GM19240 (cell line): ENCODE results near the gene ITSN1.

Source experiments
- DNase-seq: peaks from one replicate; pipeline ENCODE4 v3.0.0; 2011; ENCODE audit warnings: low spot score; ENCODE audit not compliant: insufficient read length

Gene ITSN1

DNA sequence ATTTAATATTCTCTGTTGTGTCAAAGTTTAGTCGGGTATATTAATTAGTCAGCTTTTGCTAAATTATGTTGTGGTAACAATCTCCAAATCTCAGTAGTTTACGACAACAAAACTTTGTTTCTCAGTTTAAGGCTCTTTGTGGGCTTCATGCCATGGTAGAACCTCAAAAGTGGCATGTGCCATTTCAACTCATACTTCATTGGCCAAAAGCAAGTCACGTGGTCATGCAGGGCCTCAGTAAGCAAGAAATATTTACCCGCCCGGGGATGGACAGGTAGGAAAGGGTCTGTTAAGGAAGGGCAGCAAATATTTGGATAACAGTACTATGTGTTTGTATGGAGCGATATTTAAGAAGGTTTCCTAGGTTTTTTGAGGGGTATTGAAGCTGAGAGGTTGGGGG, 38.6 kb downstream of the ITSN1 start:
- DNase-seq, result no peak

DNA sequence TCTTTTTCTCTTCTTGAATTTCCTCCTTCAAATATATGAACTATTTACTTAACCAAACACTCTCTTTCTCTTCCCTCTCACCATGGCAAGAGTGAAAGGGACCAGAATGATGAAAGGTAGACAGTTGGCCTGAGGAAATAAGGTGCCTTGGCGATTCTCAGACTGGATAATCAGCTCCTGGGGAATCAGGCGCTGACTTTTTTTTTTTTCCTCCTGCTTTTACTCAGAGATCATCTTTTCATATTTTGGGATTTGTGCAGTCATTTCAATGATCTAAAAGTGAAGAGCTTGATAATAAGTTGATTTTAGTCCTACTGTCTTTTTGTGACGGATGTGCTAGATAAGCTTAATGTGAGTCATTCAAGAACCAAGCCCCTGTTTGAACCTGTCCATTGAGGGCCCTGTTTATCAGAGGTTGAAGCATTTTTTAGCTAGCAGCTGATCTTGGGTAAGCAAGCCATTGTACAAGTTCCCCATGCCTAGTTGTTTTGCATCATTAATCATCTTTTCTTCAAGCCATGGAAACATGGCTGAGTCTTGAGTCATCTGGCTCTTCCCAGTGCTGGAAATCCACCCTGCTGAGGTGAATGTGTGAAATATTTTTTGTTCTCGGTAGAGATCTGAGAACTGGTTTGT, 40.8 kb downstream of the ITSN1 start:
- DNase-seq, result no peak

- no peak for DNase-seq
These were observed 41.8 kb downstream of the ITSN1 start for GRCh38 chr21:33684068-33684467.

GRCh38 chr21:33684923-33685560, 42.7 kb downstream of the ITSN1 start:
- DNase-seq, result no peak

GRCh38 chr21:33685613-33686197, 43.4 kb downstream of the ITSN1 start:
- DNase-seq, result no peak

- DNase-seq, result no peak
These were observed 44.1 kb downstream of the ITSN1 start for GRCh38 chr21:33686386-33686785.

DNA sequence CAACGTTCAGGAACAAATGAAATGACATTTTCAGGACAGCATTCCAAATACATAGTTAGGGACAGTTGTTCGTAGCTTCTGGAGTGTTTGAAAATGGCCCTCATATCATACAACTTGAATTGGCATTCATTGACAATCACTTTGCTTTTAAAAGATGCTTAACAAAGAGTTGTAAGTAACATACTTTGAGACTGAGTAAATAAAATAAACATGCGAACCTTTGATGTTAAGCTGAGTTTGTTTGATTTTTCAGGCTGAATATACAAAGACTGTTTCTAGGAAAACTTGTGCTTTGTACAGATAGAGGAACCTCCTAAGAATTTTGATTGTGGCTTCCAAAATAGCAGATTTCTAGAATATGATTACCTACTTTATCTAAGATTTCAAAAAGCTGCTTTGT, 45.3 kb downstream of the ITSN1 start:
- no peak for DNase-seq

DNA sequence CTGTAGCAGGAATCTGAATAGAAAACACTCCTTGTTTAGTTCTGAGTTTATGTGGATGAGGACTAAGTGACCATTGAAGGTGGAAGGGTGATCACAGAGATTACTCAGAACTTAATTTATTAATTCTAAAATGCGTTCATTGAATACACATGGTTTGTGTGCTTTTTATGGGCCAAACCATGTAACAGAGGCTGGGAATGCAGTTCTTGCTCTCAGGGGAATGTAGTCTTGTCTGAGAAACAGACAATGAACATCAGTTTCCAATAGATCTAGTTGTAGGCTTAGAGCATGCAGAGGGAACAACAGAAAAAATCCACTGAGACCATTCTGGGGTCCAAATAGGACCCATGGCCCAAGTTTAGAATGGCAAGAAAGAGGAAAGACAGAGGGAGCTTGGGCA, 46.1 kb downstream of the ITSN1 start:
- no peak for DNase-seq

GRCh38 chr21:33690874-33691273, 48.6 kb downstream of the ITSN1 start:
- DNase-seq, result no peak

GRCh38 chr21:33691945-33692603, 49.8 kb downstream of the ITSN1 start:
- DNase-seq, result no peak

GRCh38 chr21:33695813-33696212, 53.5 kb downstream of the ITSN1 start:
- no peak for DNase-seq

DNA sequence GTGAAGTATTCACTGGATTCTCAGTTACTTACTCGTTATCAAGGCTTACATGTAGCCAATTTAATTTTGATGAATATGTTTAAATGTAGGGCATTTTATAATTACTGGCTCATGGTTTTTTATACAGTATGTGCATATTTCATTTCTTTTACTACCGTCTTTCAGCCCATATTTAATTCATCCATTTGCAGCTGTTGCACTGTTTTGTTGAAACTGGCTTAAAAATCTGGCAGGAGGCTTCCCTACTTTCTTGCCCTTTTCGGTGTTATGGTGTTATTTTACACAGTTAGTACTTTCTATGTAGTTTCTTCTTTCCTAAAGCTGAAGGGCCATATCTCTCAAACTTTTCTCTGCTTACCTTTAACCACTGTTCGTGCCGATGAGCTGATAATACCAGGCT, 54.2 kb downstream of the ITSN1 start:
- DNase-seq, result no peak

DNA sequence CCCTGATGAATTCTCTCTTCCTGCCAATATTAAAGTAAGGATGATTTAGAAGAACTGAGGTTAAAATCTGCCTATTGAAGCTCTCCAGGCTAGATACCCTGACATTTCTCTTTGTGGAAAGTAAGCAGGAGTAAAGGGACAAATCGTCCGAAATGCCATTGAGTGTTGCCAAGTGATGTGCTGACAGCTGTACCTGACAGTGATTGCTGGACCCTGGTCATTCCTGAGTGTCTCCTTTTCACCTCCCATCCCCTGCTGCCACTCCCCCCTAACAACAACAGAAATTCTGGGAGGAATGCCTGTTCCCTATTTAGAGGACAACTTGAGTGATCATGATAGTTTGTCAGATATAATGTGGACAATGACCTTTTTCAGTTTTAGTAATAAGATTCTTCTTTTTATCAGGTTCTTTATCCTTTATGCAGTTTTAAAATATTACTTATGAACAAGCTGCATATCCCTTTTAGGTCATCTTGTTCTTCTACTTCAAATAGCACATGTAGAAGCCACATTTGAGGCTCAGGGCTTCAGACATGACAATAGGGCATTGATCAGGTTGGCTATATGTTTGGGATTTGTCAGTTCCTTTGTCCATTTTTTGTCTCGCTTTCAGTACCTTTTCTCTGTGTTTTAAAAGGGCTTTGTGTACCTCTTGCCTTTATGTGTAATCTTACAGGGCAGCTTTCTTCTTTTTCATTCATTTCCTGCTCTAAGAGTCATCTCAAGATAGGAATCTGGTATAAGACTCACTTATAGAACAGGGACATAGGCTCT, 56.0 kb downstream of the ITSN1 start:
- DNase-seq, result no peak

GRCh38 chr21:33699277-33699676, 57.0 kb downstream of the ITSN1 start:
- DNase-seq, result no peak

DNA sequence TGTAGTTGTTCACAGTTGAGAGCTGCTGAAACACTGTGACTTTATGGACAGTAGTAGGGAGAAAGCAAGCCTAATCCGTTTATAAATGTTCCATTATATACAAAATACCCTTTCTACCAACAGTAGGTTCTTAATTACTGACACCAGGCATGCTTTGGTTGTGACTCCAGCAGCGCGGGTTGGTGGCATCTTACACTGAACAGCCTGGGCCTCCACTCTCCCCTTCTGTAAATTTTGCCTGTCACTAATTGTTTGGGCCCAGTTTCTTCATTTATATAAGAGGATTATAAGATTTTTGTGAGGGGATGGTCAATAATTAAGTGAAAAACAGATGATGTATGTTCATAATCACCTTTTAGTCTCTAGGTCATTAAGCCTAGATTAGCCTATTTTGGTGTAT, 58.2 kb downstream of the ITSN1 start:
- DNase-seq, result no peak

GRCh38 chr21:33703750-33704606, 61.7 kb downstream of the ITSN1 start:
- no peak for DNase-seq

- DNase-seq, result no peak
These were observed 65.5 kb downstream of the ITSN1 start for GRCh38 chr21:33707846-33708245.

GRCh38 chr21:33708874-33709273, 66.6 kb downstream of the ITSN1 start:
- DNase-seq, result no peak

- no peak for DNase-seq
These were observed 69.9 kb downstream of the ITSN1 start for GRCh38 chr21:33712022-33712803.

DNA sequence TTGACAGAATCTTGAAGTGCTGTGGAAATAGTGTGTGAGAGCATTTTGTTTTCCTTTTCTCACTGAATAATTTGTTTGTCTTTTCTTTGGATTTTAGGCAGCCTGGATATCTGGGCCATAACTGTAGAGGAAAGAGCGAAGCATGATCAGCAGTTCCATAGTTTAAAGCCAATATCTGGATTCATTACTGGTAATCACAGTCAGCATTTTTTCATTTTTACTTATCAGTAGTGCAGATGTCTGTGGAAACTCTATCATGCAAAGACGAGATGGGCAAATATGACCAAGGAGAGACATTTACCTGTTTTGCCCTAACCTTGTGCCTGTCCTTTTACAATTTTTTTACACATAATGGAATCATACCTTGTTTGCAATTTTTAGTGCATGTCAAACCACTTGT, 78.8 kb downstream of the ITSN1 start:
- no peak for DNase-seq
